GM10266 (cell line): ENCODE measurements around the gene RASA3.
"Not testable (repeated sequence)": the region's sequence is repeated elsewhere in the genome, so short reads cannot be mapped to it uniquely, and the experiment has no call there.

Experiments used
- DNase-seq: peaks from one replicate; pipeline ENCODE4 v3.0.0; 2012; ENCODE audit errors: extremely low spot score
- TF ChIP-seq, protein P1 (sequence below): IDR thresholded peaks from 2 replicates; pipeline ENCODE4 v1.5.1; 2012; ENCODE audit warnings: mild to moderate bottlenecking, low read depth; ENCODE audit not compliant: control insufficient read depth, insufficient read depth; ENCODE audit errors: missing control alignments

The RASA3 gene

DNA sequence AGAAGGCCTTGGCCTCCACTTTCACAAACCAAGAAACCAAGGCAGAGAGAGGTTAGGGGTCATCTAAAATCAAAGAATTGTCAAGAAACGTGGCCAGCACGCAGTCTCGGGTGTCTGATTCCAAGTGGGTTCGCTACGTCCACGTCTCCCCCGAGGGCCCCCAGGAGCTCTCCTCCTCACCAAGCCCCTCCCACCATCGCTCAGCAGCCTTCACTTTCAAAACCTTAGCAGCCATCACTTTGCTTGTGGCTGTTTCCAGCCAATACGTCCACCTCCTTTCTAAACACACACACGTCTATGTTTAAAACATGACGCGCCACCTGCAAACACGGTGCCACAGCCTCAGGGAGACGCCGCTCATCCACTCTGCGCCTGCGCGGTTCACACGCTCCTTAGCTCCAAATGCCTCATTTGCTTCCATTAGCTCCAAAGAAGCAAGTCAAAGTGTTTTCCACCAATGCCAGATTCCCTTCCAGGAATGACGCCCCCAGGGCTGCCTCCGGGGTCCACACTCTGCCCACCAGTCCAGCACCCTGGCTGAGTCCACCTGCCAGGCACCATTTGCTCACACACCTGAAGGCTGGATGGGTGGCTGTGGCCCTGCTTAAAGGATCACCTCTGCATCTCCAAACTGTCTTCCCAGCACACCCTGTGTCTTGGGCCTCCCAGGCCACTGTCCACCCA is 5.5 kb downstream of the RASA3 start:
- DNase-seq, result no peak
- TF ChIP-seq, protein P1, sequence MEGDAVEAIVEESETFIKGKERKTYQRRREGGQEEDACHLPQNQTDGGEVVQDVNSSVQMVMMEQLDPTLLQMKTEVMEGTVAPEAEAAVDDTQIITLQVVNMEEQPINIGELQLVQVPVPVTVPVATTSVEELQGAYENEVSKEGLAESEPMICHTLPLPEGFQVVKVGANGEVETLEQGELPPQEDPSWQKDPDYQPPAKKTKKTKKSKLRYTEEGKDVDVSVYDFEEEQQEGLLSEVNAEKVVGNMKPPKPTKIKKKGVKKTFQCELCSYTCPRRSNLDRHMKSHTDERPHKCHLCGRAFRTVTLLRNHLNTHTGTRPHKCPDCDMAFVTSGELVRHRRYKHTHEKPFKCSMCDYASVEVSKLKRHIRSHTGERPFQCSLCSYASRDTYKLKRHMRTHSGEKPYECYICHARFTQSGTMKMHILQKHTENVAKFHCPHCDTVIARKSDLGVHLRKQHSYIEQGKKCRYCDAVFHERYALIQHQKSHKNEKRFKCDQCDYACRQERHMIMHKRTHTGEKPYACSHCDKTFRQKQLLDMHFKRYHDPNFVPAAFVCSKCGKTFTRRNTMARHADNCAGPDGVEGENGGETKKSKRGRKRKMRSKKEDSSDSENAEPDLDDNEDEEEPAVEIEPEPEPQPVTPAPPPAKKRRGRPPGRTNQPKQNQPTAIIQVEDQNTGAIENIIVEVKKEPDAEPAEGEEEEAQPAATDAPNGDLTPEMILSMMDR, result no peak

DNA sequence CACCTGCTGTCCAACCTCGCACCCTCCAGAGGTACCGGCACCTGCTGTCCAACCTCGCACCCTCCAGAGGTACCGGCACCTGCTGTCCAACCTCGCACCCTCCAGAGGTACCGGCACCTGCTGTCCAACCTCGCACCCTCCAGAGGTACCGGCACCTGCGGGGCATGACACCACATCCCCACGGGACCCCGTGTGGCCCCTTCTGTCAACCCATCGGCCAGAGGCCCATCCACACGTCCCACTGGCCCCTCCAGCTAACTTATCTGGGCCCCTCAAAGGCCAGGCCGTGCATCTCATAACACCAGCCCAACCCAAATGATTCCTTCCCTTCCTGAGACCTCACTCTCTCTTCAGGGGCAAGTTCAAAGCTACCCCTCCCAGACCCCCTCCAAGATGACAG is 6.3 kb downstream of the RASA3 start:
- not testable (repeated sequence) for DNase-seq

DNA sequence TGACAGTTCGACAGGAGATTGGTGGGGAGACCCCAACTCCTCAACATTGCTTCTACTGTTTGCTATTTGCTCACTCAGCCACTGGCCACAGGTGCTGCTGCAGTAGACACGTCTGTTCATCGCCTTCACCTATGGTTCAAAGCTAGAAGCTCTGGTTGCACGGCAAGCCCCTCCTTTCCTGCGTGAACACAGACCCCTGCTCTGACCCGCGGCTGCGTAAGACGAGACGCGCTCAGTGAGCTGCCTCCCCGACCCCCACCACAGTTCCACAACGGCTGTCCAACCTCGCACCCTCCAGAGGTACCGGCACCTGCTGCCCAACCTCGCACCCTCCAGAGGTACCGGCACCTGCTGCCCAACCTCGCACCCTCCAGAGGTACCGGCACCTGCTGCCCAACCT is 6.8 kb downstream of the RASA3 start:
- TF ChIP-seq, protein P1, result no peak
- DNase-seq, result no peak

DNA sequence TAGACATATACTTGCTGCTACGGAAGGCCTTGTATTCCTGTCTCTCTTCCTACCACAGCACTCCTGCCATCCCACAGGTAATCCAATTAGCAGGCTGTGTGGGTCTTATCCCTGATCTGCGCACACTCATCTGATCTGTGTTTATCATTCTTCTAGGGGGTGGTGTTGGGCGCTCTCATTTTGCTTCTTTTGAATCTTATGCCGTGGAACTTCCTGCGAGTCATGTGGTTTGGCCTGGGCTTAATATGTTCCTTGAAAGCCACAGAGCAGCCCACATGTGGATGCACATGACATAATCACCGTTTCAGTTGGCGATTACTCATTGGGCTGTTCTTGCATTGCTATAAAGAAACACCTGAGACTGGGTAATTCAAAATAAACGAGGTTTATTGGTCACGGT is 7.5 kb downstream of the RASA3 start:
- TF ChIP-seq, protein P1, result no peak
- peak; percentile 80 for DNase-seq

DNA sequence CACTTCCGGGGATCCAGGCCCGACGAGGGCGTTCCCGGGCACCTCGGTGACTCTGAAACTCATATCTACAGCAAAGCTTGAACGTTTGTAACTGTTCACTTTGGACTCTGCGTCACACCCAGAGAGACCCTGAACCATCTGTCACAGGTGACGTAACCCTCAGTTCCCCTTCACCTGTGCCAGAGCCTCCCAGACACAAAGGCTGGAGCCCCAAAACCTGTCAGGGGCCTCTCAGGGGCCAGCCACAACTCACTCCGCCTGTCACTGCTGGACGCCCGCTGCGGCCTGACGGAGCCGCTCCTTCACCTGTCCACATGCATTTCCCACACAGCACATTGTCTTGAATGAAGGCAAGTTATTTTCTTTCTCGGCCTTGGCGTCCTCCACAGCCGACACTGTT is 8.0 kb downstream of the RASA3 start:
- TF ChIP-seq, protein P1, result no peak
- no peak for DNase-seq

DNA sequence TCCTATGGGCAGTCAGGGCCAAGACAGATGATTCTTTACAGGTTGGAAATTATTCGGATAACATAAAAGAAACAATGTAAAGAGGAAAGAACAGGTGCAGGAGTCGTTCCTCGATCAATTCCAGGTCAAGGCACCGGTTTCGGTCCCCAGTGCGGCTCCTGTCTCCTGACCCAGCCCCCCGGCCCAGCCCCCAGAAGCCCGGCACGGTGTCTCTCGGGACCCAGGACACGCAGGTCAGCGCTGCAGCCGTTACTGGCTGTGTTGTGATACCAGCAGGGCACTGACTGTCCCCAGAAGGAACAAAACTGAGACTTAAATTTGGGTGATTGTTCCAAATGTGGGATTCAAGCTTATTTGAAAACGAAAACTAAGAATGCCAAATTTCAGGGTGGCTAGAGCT is 8.5 kb downstream of the RASA3 start:
- DNase-seq, result no peak
- TF ChIP-seq, protein P1, result no peak

DNA sequence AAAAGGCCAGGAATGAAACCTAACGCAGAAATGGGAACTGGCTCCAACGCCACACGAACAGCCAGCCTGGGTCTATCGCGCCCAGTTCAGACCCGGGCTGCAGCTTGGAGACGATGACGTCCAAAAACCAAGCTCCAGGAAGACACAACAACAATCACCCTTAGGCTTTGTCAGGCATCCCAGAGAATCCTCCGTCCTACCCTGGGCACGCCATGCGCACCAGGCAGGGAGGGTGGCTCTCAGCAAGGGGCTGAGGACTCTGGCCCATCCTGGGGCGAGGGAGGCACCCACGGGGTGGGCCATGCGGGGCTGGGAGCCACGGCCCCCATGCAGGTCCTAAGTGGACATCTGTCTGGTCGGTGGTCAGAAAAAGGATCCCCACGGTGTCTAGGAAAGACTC is 9.0 kb downstream of the RASA3 start:
- DNase-seq, result no peak
- TF ChIP-seq, protein P1, result no peak
